ENCODE data around the gene LIPJ. TPM values are rescaled to one million over a fixed set of nuclear protein-coding genes. Genes with fewer than 3 reads are reported as not detected.

Gene LIPJ
- total RNA-seq, 1 experiment from 2014 or later, result not detected

DNA sequence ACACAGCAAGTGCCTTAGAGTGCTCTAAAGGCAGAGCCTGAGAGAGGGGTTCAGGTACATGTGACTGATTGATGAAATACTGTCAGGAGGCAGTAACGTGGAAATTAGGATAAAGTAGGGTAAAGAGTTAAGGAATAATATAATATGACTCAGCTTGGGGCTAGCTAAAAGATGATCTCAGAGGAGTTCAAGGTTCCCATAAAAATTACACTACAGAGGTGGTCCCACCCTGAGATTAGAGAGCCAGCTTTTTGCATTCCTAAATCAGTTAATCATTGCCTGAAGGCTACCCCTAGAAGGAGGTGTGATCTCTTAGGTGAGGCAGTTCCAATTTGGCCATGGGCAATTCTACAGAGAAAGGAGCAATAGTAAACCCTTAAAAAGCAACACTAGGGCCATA is 5.8 kb downstream of the LIPJ start:
- Histone ChIP-seq H2BK20ac (ENCODE audit: low read depth, low read length, poor library complexity, severe bottlenecking) (no peak overlapping the region), H3K18ac (ENCODE audit: insufficient read length, low read depth, low read length) (no peak overlapping the region), H3K27ac (ENCODE audit: insufficient read length, low read depth, low read length) (no peak overlapping the region), H3K23ac (ENCODE audit: insufficient read length, low read depth, low read length) (no peak overlapping the region), H2AK5ac (ENCODE audit: insufficient read length, low read length) (no peak overlapping the region), H3K14ac (ENCODE audit: insufficient read depth, low read length) (no peak overlapping the region), H3K27me3 (ENCODE audit: insufficient read depth, low read length) (no peaks in the 10 kb centered on the region), H2BK120ac (ENCODE audit: low read depth, low read length, poor library complexity, severe bottlenecking) (no peak overlapping the region), H2BK12ac (ENCODE audit: insufficient read length, low read depth, low read length) (no peak overlapping the region), H3K4ac (ENCODE audit: low read depth, low read length) (no peak overlapping the region), H3K9ac (ENCODE audit: extremely low read depth, insufficient read length, low read length) (no peak overlapping the region), H4K5ac (ENCODE audit: insufficient read length, low read depth, low read length) (no peak overlapping the region), H4K8ac (replicated peaks; ENCODE audit: insufficient read length, low read depth, low read length) (no peak overlapping the region), H2BK5ac (ENCODE audit: insufficient read length, low read length) (no peak overlapping the region), H3K56ac (ENCODE audit: insufficient read length, low read depth, low read length) (no peak overlapping the region), H3T11ph (ENCODE audit: low read length) (no peak overlapping the region), H4K20me1 (ENCODE audit: control insufficient read depth, insufficient read depth, insufficient read length) (no peaks in the 10 kb centered on the region), H3K9me3 (ENCODE audit: control insufficient read depth, low read depth, low read length) (no peaks in the 10 kb centered on the region), H3K23me2 (ENCODE audit: insufficient read length, low read depth, low read length, poor library complexity, severe bottlenecking) (no peaks in the 10 kb centered on the region), H3K4me2 (ENCODE audit: insufficient read depth, insufficient read length, low read length) (no peak overlapping the region), H2BK15ac (ENCODE audit: low read depth, low read length) (no peak overlapping the region), H4K91ac (ENCODE audit: insufficient read length, low read depth, low read length) (no peak overlapping the region), H3K79me1 (ENCODE audit: insufficient read depth, low read depth, low read length, poor library complexity, severe bottlenecking) (no peaks in the 10 kb centered on the region), H3K79me2 (ENCODE audit: insufficient read depth, low read length) (no peaks in the 10 kb centered on the region), H3K4me1 (ENCODE audit: insufficient read depth, low read length) (no peaks in the 10 kb centered on the region), H2AFZ (ENCODE audit: low read length) (no peak overlapping the region)
- no peak overlapping the region for H3K4me3 Mint-ChIP-seq
- WGBS (ENCODE audit: extremely low coverage, insufficient read length, low lambda C conversion rate), result no CpG with 5 or more reads among the region's 1 CpG
- TF ChIP-seq, protein P1, sequence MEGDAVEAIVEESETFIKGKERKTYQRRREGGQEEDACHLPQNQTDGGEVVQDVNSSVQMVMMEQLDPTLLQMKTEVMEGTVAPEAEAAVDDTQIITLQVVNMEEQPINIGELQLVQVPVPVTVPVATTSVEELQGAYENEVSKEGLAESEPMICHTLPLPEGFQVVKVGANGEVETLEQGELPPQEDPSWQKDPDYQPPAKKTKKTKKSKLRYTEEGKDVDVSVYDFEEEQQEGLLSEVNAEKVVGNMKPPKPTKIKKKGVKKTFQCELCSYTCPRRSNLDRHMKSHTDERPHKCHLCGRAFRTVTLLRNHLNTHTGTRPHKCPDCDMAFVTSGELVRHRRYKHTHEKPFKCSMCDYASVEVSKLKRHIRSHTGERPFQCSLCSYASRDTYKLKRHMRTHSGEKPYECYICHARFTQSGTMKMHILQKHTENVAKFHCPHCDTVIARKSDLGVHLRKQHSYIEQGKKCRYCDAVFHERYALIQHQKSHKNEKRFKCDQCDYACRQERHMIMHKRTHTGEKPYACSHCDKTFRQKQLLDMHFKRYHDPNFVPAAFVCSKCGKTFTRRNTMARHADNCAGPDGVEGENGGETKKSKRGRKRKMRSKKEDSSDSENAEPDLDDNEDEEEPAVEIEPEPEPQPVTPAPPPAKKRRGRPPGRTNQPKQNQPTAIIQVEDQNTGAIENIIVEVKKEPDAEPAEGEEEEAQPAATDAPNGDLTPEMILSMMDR (conservative IDR thresholded peaks at IDR 0.05), result no peak
- H3K27ac Mint-ChIP-seq, result no peak overlapping the region
- H3K36me3 Mint-ChIP-seq (ENCODE audit: insufficient read depth in 1 of 3, low read depth in 3 of 3), result no peaks in the 10 kb centered on the region
- peaks cover 20% of the 10 kb centered on the region for H3K27me3 Mint-ChIP-seq (ENCODE audit: low read depth)
- no peaks in the 10 kb centered on the region for H3K9me3 Mint-ChIP-seq
- DNase-seq, result no peak
- H3K4me1 Mint-ChIP-seq, result no peaks in the 10 kb centered on the region
